Neuronal stem cell (in vitro differentiated cells): ENCODE measurements around the gene STK32C.
A peak's percentile ranks its signal among the peaks of the same experiment; 100 is the strongest.

ENCODE experiments used
- DNase-seq: peaks from one replicate; pipeline ENCODE4 v3.0.0-alpha.2; 2013; ENCODE audit warnings: low spot score
- H2AFZ ChIP-seq: one replicate; pipeline ENCODE4 v1.6.1; 2013; ENCODE audit warnings: mild to moderate bottlenecking, low read length, inconsistent platforms
- H2AK5ac ChIP-seq: 2 replicates; pipeline ENCODE4 v1.6.1; 2013; ENCODE audit warnings: low read depth, mild to moderate bottlenecking, inconsistent platforms, low read length, moderate library complexity, mixed read lengths
- H2BK120ac ChIP-seq: 2 replicates; pipeline ENCODE4 v1.6.1; 2013; ENCODE audit warnings: low read depth, mild to moderate bottlenecking, inconsistent platforms, low read length, moderate library complexity, mixed read lengths
- H2BK12ac ChIP-seq: one replicate; pipeline ENCODE4 v1.6.1; 2013; ENCODE audit warnings: low read length, inconsistent platforms
- H2BK15ac ChIP-seq: 2 replicates; pipeline ENCODE4 v1.6.1; 2013; ENCODE audit warnings: mild to moderate bottlenecking, low read length, inconsistent platforms, mixed read lengths
- H2BK5ac ChIP-seq: one replicate; pipeline ENCODE4 v1.6.1; 2013; ENCODE audit warnings: inconsistent platforms, mild to moderate bottlenecking, low read length, moderate library complexity
- H3K14ac ChIP-seq: one replicate; pipeline ENCODE4 v1.6.1; 2013; ENCODE audit warnings: low read length, inconsistent platforms
- H3K18ac ChIP-seq: 2 replicates; pipeline ENCODE4 v1.6.1; 2013; ENCODE audit warnings: low read length, inconsistent platforms
- H3K23ac ChIP-seq: 2 replicates; pipeline ENCODE4 v1.6.1; 2013; ENCODE audit warnings: low read depth, mild to moderate bottlenecking, mixed read lengths, low read length, inconsistent platforms; ENCODE audit not compliant: poor library complexity
- H3K27ac ChIP-seq: replicated peaks from 3 replicates; pipeline ENCODE4 v1.5.1; 2013; ENCODE audit warnings: low read length, inconsistent platforms
- H3K27me3 ChIP-seq, 3 experiments: 2 replicates each; pipeline ENCODE4 v1.6.1; 2013; ENCODE audit warnings: low read length in 3 of 3, mild to moderate bottlenecking in 2 of 3, inconsistent platforms in 1 of 3, low read depth in 1 of 3, mixed read lengths in 1 of 3, moderate library complexity in 1 of 3; ENCODE audit not compliant: control insufficient read depth in 3 of 3, insufficient read depth in 3 of 3
- H3K36me3 ChIP-seq, 2 donors: replicated peaks in 1 of 2; 2 replicates each; pipeline ENCODE4 v1.6.1; 2013; ENCODE audit warnings: low read length in 2 of 2; ENCODE audit not compliant: control insufficient read depth in 2 of 2, insufficient read depth in 2 of 2
- H3K4ac ChIP-seq: 2 replicates; pipeline ENCODE4 v1.6.1; 2013; ENCODE audit warnings: inconsistent platforms, mild to moderate bottlenecking, low read length, moderate library complexity
- H3K4me1 ChIP-seq, 2 donors: 1 replicate in 1 of 2; 2 replicates in 1 of 2; pipeline ENCODE4 v1.6.1; 2013; ENCODE audit warnings: low read length in 2 of 2, low read depth in 1 of 2; ENCODE audit not compliant: control insufficient read depth in 2 of 2, insufficient read depth in 1 of 2
- H3K4me2 ChIP-seq: one replicate; pipeline ENCODE4 v1.6.1; 2013; ENCODE audit warnings: mild to moderate bottlenecking, low read length, inconsistent platforms; ENCODE audit not compliant: insufficient read depth, poor library complexity, severe bottlenecking
- H3K4me3 ChIP-seq, 2 donors: 2 replicates each; pipeline ENCODE4 v1.5.1; 2013; ENCODE audit warnings: low read length in 2 of 2, mild to moderate bottlenecking in 2 of 2, inconsistent platforms in 1 of 2, moderate library complexity in 1 of 2
- H3K79me1 ChIP-seq: one replicate; pipeline ENCODE4 v1.6.1; 2013; ENCODE audit warnings: low read depth, mild to moderate bottlenecking, inconsistent platforms, low read length, moderate library complexity
- H3K9ac ChIP-seq: one replicate; pipeline ENCODE4 v1.6.1; 2013; ENCODE audit warnings: mild to moderate bottlenecking, low read depth, low read length, inconsistent platforms; ENCODE audit not compliant: poor library complexity
- H3K9me3 ChIP-seq, 2 donors: replicated peaks in 1 of 2; 2 replicates each; pipeline versions ENCODE3 to v1.6.1; 2013; ENCODE audit warnings: low read length in 2 of 2, mild to moderate bottlenecking in 2 of 2, inconsistent platforms in 1 of 2, low read depth in 1 of 2, mixed read lengths in 1 of 2, moderate library complexity in 1 of 2; ENCODE audit not compliant: control insufficient read depth in 2 of 2, insufficient read depth in 1 of 2
- H4K8ac ChIP-seq: one replicate; pipeline ENCODE4 v1.6.1; 2013; ENCODE audit warnings: low read depth, mild to moderate bottlenecking, inconsistent platforms, low read length, moderate library complexity
- H4K91ac ChIP-seq: one replicate; pipeline ENCODE4 v1.6.1; 2013; ENCODE audit warnings: low read length, low read depth, mild to moderate bottlenecking, inconsistent platforms; ENCODE audit not compliant: poor library complexity
- WGBS, 2 donors: extraction: QIAGEN DNeasy Blood & Tissue Kit; methylation state at CpG; one replicate each; pipeline ENCODE4 v1.1.7; 2013; ENCODE audit warnings: missing lambda C conversion rate in 2 of 2, mixed read lengths in 1 of 2; ENCODE audit not compliant: insufficient read length in 2 of 2, insufficient replicate concordance in 1 of 2; ENCODE audit errors: extremely low coverage in 2 of 2; 5-methylcytosine and 5-hydroxymethylcytosine counted together

STK32C gene

DNA sequence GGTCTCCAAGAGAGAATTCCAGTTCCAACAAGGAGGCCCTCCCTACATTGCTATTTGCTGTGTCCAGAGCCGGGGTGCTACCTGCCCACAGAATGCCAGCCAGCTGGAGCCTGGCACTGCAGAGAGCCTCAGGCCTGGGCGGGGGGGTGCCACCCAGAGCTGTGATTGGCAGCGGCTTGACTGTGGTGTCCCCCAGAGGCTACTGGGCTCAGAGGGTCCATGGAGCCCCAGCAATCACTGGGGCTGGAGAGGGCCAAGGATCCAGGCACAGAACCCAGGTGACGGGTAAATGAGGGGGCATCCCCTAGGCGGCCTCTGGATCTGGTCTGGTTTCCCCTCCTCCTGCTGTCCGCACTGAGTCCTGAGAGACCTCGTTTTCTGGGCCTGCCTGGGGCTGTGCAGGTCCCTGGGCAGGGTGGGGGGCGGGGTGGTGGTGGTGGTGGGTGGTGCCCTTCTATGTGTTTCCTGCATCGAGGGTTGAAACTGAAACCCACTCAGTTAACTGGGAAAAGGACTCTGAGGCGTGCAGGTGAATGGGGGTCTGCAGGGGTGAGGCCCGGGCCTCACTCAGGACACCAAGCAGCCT, 108.4 kb downstream of the STK32C start:
- peaks cover 5% of the 10 kb centered on the region for H3K79me1 ChIP-seq
- H2BK120ac ChIP-seq: no peak overlapping the region
- no peak overlapping the region for H2AFZ ChIP-seq
- WGBS, 2 donors: no CpG with 5 or more reads among the region's 11 CpGs
- peaks cover 35 to 98% of the 10 kb centered on the region in 2 donors for H3K36me3 ChIP-seq
- no peak overlapping the region for H2BK15ac ChIP-seq
- no peak overlapping the region for H3K4me3 ChIP-seq
- no peak overlapping the region for H2BK5ac ChIP-seq
- no peak overlapping the region for H2BK12ac ChIP-seq
- H3K18ac ChIP-seq: no peak overlapping the region
- DNase-seq: no peak
- peak overlapping the region; percentile 73 for H3K23ac ChIP-seq
- no peak overlapping the region for H3K27ac ChIP-seq
- no peak overlapping the region for H3K14ac ChIP-seq
- H2AK5ac ChIP-seq: no peak overlapping the region
- H3K4me2 ChIP-seq: no peak overlapping the region
- no peak overlapping the region for H4K8ac ChIP-seq
- no peak overlapping the region for H4K91ac ChIP-seq
- H3K9me3 ChIP-seq: no peaks in the 10 kb centered on the region
- H3K4ac ChIP-seq: no peak overlapping the region
- no peak overlapping the region for H3K9ac ChIP-seq
- H3K4me1 ChIP-seq: no peaks in the 10 kb centered on the region
- H3K27me3 ChIP-seq: no peaks in the 10 kb centered on the region

- no CpG with 5 or more reads among the region's 35 CpGs for WGBS, 2 donors
Observed at GRCh38 chr10:132198381-132199181, 109.2 kb downstream of the STK32C start.

DNA sequence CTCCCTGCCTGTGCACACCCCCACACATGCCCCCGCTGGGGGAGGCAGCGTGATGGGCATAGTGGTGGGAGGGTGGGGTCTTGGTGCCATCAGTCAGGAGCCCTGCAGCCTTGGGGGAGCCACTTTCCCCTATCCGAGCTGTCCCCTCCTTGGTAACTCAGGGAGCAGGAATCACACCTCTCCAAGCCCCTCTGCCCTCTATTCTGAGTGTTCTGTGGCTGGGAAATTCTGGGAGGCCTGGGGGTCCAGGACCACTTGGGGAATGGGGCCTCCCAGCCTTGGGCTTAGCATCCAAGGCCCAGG, 109.7 kb downstream of the STK32C start:
- no peak overlapping the region for H2BK5ac ChIP-seq
- no peak overlapping the region for H2BK12ac ChIP-seq
- no peak overlapping the region for H4K91ac ChIP-seq
- DNase-seq: no peak
- WGBS, 2 donors: no CpG with 5 or more reads among the region's 3 CpGs
- H3K14ac ChIP-seq: no peak overlapping the region
- H3K4me3 ChIP-seq: peak overlapping the region in 1 of 2 donors; percentile 45
- no peak overlapping the region for H3K18ac ChIP-seq
- H2BK120ac ChIP-seq: no peak overlapping the region
- H3K79me1 ChIP-seq: peaks cover 5% of the 10 kb centered on the region
- H3K9ac ChIP-seq: no peak overlapping the region
- H3K4ac ChIP-seq: no peak overlapping the region
- H3K27ac ChIP-seq: no peak overlapping the region
- no peak overlapping the region for H2BK15ac ChIP-seq
- no peaks in the 10 kb centered on the region for H3K27me3 ChIP-seq
- H3K4me2 ChIP-seq: no peak overlapping the region
- H2AK5ac ChIP-seq: no peak overlapping the region
- H3K9me3 ChIP-seq: no peaks in the 10 kb centered on the region
- no peak overlapping the region for H2AFZ ChIP-seq
- peaks cover 39 to 98% of the 10 kb centered on the region in 2 donors for H3K36me3 ChIP-seq
- H3K23ac ChIP-seq: no peak overlapping the region
- H3K4me1 ChIP-seq: no peaks in the 10 kb centered on the region
- no peak overlapping the region for H4K8ac ChIP-seq

More at GRCh38 chr10:132198381-132199181, 109.2 kb downstream of the STK32C start:
- H2BK12ac ChIP-seq: peak overlapping the region; percentile 58
- no peak overlapping the region for H2BK15ac ChIP-seq
- peak overlapping the region; percentile 38 for H3K14ac ChIP-seq
- peaks cover 5% of the 10 kb centered on the region for H3K79me1 ChIP-seq
- H3K27ac ChIP-seq: no peak overlapping the region
- H3K36me3 ChIP-seq: peaks cover 35 to 98% of the 10 kb centered on the region in 2 donors
- H2AFZ ChIP-seq: no peak overlapping the region
- H3K18ac ChIP-seq: no peak overlapping the region
- no peak overlapping the region for H3K4me3 ChIP-seq
- H3K4me1 ChIP-seq: no peaks in the 10 kb centered on the region
- no peak overlapping the region for H2BK120ac ChIP-seq
- H2BK5ac ChIP-seq: no peak overlapping the region
- no peak overlapping the region for H4K8ac ChIP-seq
- no peak overlapping the region for H3K4me2 ChIP-seq
- H4K91ac ChIP-seq: no peak overlapping the region
- H2AK5ac ChIP-seq: no peak overlapping the region
- no peaks in the 10 kb centered on the region for H3K9me3 ChIP-seq
- H3K27me3 ChIP-seq: no peaks in the 10 kb centered on the region
- peak overlapping the region; percentile 70 for H3K9ac ChIP-seq
- H3K23ac ChIP-seq: peak overlapping the region; percentile 73
- DNase-seq: no peak
- no peak overlapping the region for H3K4ac ChIP-seq

- Histone ChIP-seq H2BK12ac (no peak overlapping the region), H3K4ac (no peak overlapping the region), H3K9ac (no peak overlapping the region), H3K14ac (no peak overlapping the region), H3K36me3 (peaks cover 44 to 98% of the 10 kb centered on the region in 2 donors), H4K8ac (no peak overlapping the region), H3K27me3 (no peaks in the 10 kb centered on the region), H2AFZ (no peak overlapping the region), H2BK5ac (no peak overlapping the region), H3K27ac (no peak overlapping the region), H2BK15ac (no peak overlapping the region), H3K4me1 (no peaks in the 10 kb centered on the region), H3K4me3 (peak overlapping the region in 1 of 2 donors; percentile 45), H4K91ac (no peak overlapping the region), H3K18ac (peak overlapping the region; percentile 57), H2BK120ac (no peak overlapping the region), H2AK5ac (no peak overlapping the region), H3K4me2 (no peak overlapping the region), H3K23ac (no peak overlapping the region), H3K79me1 (peaks cover 5% of the 10 kb centered on the region), H3K9me3 (no peaks in the 10 kb centered on the region)
- DNase-seq: no peak
- WGBS, 2 donors: no CpG with 5 or more reads among the region's 25 CpGs
Observed at GRCh38 chr10:132197271-132198067, 110.3 kb downstream of the STK32C start.
